ENCODE measurements around the gene ASCC1. TPM values are rescaled to one million over a fixed set of nuclear protein-coding genes. Genes with fewer than 3 reads are reported as not detected.

ASCC1 gene
- polyA plus RNA-seq, 1 donor (not counting 4 experiments of a cell fraction or from before 2014, with no cell fraction given): 32.9 TPM

DNA sequence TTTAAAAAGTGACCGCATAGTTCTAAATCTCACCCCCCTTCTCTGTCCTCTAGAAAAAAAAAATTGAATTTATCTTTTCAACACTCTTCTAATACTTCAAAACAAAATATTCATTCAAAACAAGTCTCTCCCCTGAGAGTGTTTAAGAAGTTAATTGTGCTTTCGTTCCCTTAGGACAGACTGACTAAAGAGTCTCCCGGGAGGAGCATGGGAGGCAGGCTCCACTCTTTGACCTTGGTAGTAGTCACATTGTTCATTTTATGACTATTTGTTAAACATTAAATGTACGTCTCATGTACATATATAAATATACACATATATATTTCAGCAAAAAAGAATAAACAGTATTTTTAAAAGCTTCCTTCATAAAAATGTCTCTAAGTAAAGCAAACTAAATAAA lies 92.5 kb downstream of the ASCC1 start:
- FAIRE-seq (no peak), DNase-seq (ENCODE audit: low read depth, low spot score) (no peak)
- H3K36me3 ChIP-seq (ENCODE audit: control insufficient read depth in 2 of 2, extremely low read depth in 1 of 2, insufficient read depth in 2 of 2, low read length in 2 of 2): no peaks in the 10 kb centered on the region
- no peaks in the 10 kb centered on the region for H3K9me1 ChIP-seq (ENCODE audit: control insufficient read depth, extremely low read depth, insufficient read depth, low read length)
- H4K20me1 ChIP-seq (ENCODE audit: control insufficient read depth, extremely low read depth, insufficient read depth, low read length): no peaks in the 10 kb centered on the region
- H3K4me3 ChIP-seq (ENCODE audit: control insufficient read depth in 2 of 3, extremely low read depth in 1 of 3, insufficient read depth in 2 of 3, low read depth in 1 of 3, low read length in 3 of 3): no peak overlapping the region
- no peak for TF ChIP-seq EZH2 (IDR thresholded peaks at IDR 0.05; ENCODE audit: low read length)
- TF ChIP-seq, protein P1, sequence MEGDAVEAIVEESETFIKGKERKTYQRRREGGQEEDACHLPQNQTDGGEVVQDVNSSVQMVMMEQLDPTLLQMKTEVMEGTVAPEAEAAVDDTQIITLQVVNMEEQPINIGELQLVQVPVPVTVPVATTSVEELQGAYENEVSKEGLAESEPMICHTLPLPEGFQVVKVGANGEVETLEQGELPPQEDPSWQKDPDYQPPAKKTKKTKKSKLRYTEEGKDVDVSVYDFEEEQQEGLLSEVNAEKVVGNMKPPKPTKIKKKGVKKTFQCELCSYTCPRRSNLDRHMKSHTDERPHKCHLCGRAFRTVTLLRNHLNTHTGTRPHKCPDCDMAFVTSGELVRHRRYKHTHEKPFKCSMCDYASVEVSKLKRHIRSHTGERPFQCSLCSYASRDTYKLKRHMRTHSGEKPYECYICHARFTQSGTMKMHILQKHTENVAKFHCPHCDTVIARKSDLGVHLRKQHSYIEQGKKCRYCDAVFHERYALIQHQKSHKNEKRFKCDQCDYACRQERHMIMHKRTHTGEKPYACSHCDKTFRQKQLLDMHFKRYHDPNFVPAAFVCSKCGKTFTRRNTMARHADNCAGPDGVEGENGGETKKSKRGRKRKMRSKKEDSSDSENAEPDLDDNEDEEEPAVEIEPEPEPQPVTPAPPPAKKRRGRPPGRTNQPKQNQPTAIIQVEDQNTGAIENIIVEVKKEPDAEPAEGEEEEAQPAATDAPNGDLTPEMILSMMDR (optimal IDR thresholded peaks at IDR 0.05 in 1 of 3, IDR thresholded peaks at IDR 0.05 in 1 of 3, conservative IDR thresholded peaks at IDR 0.05 in 1 of 3; ENCODE audit: extremely low read depth in 1 of 3, insufficient read depth in 2 of 3, low read length in 3 of 3): no peak
- no peaks in the 10 kb centered on the region for H3K9me3 ChIP-seq (ENCODE audit: control insufficient read depth, low read depth, low read length)
- dilution Hi-C loops (cut with MboI; ENCODE audit: extremely low pct_ligation_motif_present, low sequenced_read_pairs): no loop called here
- H3K4me1 ChIP-seq (ENCODE audit: control insufficient read depth, extremely low read depth, insufficient read depth, low read length): no peaks in the 10 kb centered on the region
- no peaks in the 10 kb centered on the region for H3K27me3 ChIP-seq (ENCODE audit: control insufficient read depth, extremely low read depth, insufficient read depth, low read length)
- no peaks in the 10 kb centered on the region for H3K79me2 ChIP-seq (ENCODE audit: control insufficient read depth, insufficient read depth, low read length)
- H3K27ac ChIP-seq (ENCODE audit: control insufficient read depth, insufficient read depth, low read length): no peak overlapping the region
- no peak overlapping the region for H3K9ac ChIP-seq (ENCODE audit: control insufficient read depth, extremely low read depth, insufficient read depth, low read length)
- H2AFZ ChIP-seq (ENCODE audit: control insufficient read depth, low read length): no peak overlapping the region
- H3K4me2 ChIP-seq (ENCODE audit: control insufficient read depth, extremely low read depth, insufficient read depth, low read depth, low read length): no peak overlapping the region

DNA sequence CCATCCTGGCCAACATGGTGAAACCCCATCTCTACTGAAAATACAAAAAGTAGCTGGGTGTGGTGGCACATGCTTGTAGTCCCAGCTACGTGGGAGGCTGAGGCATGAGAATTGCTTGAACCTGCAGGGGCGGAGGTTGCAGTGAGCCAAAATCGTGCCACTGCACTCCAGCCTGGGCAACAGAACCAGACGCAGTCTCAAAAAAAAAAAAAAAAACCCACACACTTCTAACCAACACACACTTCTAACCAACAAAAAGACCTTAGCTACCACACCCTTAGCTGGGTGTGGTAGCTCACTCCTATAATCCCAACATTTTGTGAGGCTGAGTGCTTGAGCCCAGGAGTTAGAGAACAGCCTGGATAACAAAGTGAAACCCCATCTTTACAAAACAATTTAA lies 93.9 kb downstream of the ASCC1 start:
- TF ChIP-seq EZH2 (IDR thresholded peaks at IDR 0.05; ENCODE audit: low read length): no peak
- TF ChIP-seq, protein P1 (optimal IDR thresholded peaks at IDR 0.05 in 1 of 3, IDR thresholded peaks at IDR 0.05 in 1 of 3, conservative IDR thresholded peaks at IDR 0.05 in 1 of 3; ENCODE audit: extremely low read depth in 1 of 3, insufficient read depth in 2 of 3, low read length in 3 of 3): no peak
- H3K9me1 ChIP-seq (ENCODE audit: control insufficient read depth, extremely low read depth, insufficient read depth, low read length): no peaks in the 10 kb centered on the region
- FAIRE-seq: no peak
- H3K4me3 ChIP-seq (ENCODE audit: control insufficient read depth in 2 of 3, extremely low read depth in 1 of 3, insufficient read depth in 2 of 3, low read depth in 1 of 3, low read length in 3 of 3): no peak overlapping the region
- no peak overlapping the region for H3K4me2 ChIP-seq (ENCODE audit: control insufficient read depth, extremely low read depth, insufficient read depth, low read depth, low read length)
- H2AFZ ChIP-seq (ENCODE audit: control insufficient read depth, low read length): no peak overlapping the region
- no peaks in the 10 kb centered on the region for H3K4me1 ChIP-seq (ENCODE audit: control insufficient read depth, extremely low read depth, insufficient read depth, low read length)
- DNase-seq (ENCODE audit: low read depth, low spot score): no peak
- no peaks in the 10 kb centered on the region for H4K20me1 ChIP-seq (ENCODE audit: control insufficient read depth, extremely low read depth, insufficient read depth, low read length)
- no peak overlapping the region for H3K27ac ChIP-seq (ENCODE audit: control insufficient read depth, insufficient read depth, low read length)
- dilution Hi-C loops (cut with MboI; ENCODE audit: extremely low pct_ligation_motif_present, low sequenced_read_pairs): no loop called here
- no peaks in the 10 kb centered on the region for H3K79me2 ChIP-seq (ENCODE audit: control insufficient read depth, insufficient read depth, low read length)
- H3K9ac ChIP-seq (ENCODE audit: control insufficient read depth, extremely low read depth, insufficient read depth, low read length): no peak overlapping the region
- H3K27me3 ChIP-seq (ENCODE audit: control insufficient read depth, extremely low read depth, insufficient read depth, low read length): no peaks in the 10 kb centered on the region
- H3K36me3 ChIP-seq (ENCODE audit: control insufficient read depth in 2 of 2, extremely low read depth in 1 of 2, insufficient read depth in 2 of 2, low read length in 2 of 2): no peaks in the 10 kb centered on the region
- H3K9me3 ChIP-seq (ENCODE audit: control insufficient read depth, low read depth, low read length): no peaks in the 10 kb centered on the region

Data from keratinocyte (primary cell).